GM18909 (cell line): ENCODE data around the gene DOCK1.

Source experiments
- ATAC-seq: cut with Tn5 transposase; IDR thresholded peaks from one replicate; pipeline ENCODE4 v1.9.1; 2021; ENCODE audit warnings: mild to moderate bottlenecking; ENCODE audit not compliant: unreplicated experiment, poor library complexity

Gene DOCK1

GRCh38 chr10:127067542-127068194, 162.4 kb downstream of the DOCK1 start:
- ATAC-seq = no peak

- no peak for ATAC-seq
Measured at GRCh38 chr10:127068485-127068884, 163.3 kb downstream of the DOCK1 start.

DNA sequence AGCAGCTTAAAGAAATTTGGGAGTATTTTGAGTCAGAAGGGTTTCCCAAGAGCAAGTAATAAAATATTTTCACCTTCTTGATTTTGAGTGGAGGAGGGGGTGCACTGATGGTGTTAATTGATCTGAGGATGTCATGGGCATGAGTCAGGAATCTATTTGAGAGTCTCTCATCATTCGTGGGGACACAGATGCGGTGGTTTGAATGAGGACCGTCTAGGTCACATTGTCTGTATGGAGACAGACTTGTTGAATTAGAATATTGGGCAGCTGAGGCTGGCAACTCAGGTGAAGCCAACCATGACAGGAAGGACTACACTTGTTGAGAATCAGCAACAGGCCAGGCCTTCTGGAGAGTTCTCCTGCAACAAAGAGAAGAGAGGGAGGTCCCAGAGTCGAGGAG, 164.2 kb downstream of the DOCK1 start:
- ATAC-seq = no peak

- ATAC-seq = no peak
Measured at GRCh38 chr10:127071126-127071525, 165.9 kb downstream of the DOCK1 start.

- no peak for ATAC-seq
Measured at GRCh38 chr10:127073666-127074065, 168.4 kb downstream of the DOCK1 start.

- no peak for ATAC-seq
Measured at GRCh38 chr10:127079392-127079791, 174.2 kb downstream of the DOCK1 start.

DNA sequence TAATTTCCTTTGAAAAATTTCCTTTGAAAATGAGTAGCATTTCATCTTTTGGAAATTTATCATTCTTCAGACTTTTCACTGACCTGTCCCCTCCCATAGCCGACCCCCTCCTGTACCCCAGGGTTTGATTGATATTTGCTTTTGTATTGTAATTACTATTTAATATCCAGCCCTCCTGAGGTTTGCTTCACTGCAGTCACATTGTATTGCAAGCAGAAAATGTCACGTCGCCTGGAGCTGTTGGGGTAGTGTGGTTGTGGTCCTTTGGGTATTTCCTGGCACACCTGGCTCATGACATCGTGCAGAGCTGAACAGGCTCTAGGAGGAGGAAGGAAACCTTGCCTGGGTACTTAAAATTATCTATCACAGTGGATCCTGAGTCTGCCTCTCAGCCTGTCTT, 175.1 kb downstream of the DOCK1 start:
- no peak for ATAC-seq

DNA sequence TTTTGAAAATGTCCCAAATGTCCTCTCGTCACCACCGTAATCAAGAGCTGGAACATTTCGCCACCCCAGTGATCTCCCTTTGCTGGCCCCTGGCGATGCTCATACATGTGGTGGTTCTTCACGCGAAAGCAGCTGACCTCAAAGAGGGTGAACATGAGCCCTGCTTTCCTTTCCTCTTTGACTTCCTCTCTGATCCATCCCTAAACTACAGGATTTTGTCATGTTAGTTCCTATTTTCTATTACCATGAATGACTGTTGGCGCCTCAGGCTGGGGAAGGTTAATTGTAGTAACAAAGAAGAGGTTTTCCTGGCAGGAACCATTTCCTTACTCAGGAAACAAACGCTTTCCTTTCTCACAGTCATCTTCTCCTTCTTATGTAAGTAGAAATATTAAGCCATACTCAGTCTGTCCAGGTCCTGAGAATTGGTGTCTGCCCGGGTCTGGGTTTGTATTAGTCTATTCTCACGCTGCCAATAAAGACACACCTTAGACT, 176.7 kb downstream of the DOCK1 start:
- ATAC-seq = no peak

DNA sequence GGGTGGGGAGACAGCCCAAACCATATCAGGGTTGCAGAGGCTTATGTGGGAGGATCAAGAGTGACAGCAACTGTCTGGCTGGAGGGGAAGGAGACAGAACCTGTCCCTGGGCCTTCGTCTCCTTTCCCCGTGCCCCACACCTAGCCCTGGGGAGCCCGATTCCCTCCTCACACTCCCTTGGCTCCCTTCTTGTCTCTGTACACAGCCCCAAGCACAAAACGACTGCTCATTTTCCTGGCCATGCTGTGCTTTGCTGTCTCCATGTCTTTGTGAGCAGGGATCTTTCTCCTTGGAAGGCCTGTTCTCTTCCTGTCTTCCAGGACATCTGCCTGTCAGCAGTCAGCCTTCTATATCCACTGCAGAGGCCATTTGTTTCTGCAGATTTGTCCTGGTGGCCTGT, 177.4 kb downstream of the DOCK1 start:
- no peak for ATAC-seq

DNA sequence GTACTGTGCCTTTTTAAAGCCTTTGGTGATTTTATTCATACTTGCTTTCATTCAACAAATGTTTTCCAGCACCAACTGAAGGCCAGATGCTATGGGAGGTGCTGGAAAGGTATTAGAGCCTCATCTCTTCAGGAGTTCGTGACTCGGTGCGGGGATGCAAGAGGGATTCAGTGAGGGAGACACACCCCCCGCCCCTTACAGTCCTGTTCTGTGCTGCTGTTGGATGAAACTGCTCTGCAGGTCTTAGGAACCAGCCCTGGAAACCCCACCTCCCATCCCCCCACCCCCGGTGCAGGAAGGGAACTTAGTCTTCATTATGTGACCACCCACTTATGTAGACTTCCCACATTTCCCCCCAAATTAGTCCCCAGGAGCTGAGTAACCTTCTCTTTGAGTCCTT, 180.7 kb downstream of the DOCK1 start:
- no peak for ATAC-seq

DNA sequence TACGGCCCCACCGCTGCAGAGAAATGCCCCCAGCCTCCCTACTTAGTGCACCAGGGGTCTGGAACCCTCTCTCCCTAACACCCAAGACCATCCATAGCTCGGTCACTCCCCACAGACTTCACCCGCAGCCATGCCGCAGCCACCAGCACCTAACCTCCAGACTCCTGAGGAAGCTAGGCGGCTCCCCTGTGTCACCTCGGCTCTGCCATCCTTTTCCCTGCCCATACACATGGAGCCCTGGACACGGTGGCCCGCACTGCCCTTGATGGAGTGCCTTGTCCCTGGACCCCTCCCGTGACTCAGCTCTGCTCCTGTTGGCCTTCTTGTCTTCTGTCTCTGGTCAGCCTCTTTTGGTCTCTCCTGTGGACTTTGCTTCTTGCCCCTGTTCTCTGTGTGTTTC, 183.7 kb downstream of the DOCK1 start:
- ATAC-seq = no peak

DNA sequence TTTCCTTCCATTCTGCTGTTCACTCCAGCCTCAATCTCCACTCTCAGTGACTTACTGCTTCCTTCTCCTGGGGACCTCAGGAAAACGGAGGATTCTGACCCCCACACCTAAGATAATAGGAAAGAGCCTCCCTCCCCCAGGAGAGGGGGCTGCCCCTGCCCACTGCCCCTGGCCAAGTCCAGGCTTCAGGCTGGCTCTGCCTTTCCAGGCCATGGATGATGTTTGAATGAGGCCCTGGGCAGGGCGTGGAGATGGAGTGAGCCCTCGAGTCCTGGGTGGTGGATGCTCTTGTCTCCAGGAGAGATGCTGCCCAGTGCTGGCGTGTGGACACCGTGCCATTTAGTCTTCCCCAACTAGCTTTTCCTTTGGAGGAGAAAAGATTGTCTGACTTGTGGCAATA, 184.2 kb downstream of the DOCK1 start:
- ATAC-seq = no peak

GRCh38 chr10:127090138-127090537, 184.9 kb downstream of the DOCK1 start:
- ATAC-seq = no peak

GRCh38 chr10:127091354-127091753, 186.1 kb downstream of the DOCK1 start:
- no peak for ATAC-seq

DNA sequence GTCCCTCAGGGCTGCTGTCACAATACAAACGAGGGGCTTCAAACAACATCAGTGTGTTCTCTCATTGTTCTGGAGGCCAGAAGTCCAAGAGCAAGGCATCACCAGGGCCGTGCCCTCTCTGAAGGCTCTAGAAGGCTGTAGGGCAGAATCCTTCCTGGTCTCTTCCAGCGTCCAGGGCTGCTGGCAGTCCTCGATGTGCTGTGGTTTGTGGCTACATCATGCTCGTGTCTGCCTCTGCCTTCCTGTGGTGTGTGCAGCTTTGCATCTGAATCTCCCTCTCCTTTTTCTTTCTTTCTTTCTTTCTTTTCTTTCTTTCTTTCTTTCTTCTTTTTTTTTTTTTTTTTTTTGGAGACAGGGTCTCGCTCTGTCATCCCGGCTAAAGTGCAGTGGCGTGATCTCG, 187.7 kb downstream of the DOCK1 start:
- ATAC-seq = no peak

DNA sequence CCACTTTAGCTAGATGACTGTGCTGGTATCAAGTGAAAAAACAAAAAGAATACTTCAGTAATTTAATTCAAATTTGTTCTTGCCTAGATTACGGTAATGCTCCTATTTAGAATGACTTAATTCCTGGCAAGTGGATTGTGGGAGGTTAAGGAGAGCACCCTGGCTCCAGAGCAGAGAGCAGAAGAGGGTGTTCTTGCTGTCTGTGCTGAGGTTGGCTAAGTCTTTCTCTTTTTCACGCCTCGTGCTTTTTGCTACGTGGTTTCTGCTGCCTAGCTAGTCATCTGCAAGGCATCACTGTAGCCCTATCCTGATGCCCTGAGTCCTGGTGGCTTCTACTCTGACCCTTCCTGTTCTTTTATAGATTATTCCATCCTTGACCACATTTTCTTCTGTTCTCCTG, 189.8 kb downstream of the DOCK1 start:
- no peak for ATAC-seq

- no peak for ATAC-seq
Measured at GRCh38 chr10:127100983-127101615, 195.9 kb downstream of the DOCK1 start.

DNA sequence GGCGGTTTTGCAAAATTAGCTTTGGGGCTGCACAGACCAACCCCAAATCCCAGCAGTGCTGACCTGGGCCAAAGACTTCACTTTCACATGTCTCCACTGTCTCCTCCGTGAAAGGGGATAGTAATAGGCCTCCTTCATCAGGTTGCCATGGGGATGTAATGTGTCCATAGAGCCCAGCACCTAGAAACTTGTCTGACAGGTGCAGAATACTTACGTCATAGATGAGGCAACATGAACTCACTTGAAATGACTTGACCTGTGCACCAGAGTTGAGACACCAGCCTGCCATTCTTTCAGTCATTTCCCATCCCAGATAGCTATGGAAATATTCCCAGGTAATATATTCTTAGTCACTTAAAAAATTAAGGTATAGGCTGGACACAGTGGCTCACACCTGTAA, 196.9 kb downstream of the DOCK1 start:
- no peak for ATAC-seq

DNA sequence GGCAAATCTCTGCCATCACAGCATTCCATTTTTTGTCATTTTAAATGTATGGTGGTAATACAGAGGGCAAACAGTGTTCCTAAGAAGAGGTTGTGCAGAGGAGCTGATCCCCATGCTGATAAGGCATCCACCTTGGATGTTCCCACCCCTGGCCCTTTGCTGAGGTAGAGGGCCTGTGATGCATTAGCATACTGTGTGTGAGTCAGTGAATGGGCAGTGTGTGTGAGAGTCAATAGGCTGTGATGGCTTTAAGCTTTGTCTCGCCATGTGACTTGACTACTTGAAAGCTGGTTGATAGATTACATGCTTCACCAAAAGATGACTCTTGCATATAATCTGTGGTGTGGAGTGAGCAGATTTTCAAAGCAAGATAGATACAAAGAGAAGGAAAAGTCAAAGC, 209.9 kb downstream of the DOCK1 start:
- no peak for ATAC-seq

- no peak for ATAC-seq
Measured at GRCh38 chr10:127117125-127117524, 211.9 kb downstream of the DOCK1 start.

- no peak for ATAC-seq
Measured at GRCh38 chr10:127118034-127118433, 212.8 kb downstream of the DOCK1 start.

- ATAC-seq = no peak
Measured at GRCh38 chr10:127119936-127120335, 214.7 kb downstream of the DOCK1 start.
